IMR-90 (cell line): ENCODE results near the gene OSBPL3. TPM values are rescaled to one million over a fixed set of nuclear protein-coding genes. Genes with fewer than 3 reads are reported as not detected.

Source experiments
- ATAC-seq: fragments of 200-7000 bp; cut with Tn5 transposase; 2 replicates; pipeline ENCODE4 v1.9.1; 2020; ENCODE audit warnings: low read depth, mild to moderate bottlenecking, moderate library complexity
- BruUV-seq: library from RNA; stranded (reverse); fragments of 400-500 nt; replicated peaks from 2 replicates; lab custom pipeline; 2021; lab: Mats Ljungman, UMichigan
- CTCF ChIA-PET: fragments of 300-600 bp; formaldehyde crosslinking; extraction: SDS; loops from one replicate; lab custom pipeline; 2021; ENCODE audit warnings: antibody characterized with exemption; lab: Yijun Ruan, JAX
- POLR2A ChIA-PET: fragments of 300-600 bp; sonication (Branson Sonifier 250); formaldehyde crosslinking; loops from one replicate; lab custom pipeline; 2022; ENCODE audit warnings: antibody characterized with exemption; ENCODE audit not compliant: unreplicated experiment; lab: Charles Lee
- DNase-seq: peaks from one replicate; pipeline ENCODE4 v3.0.0; 2013
- H2AFZ ChIP-seq: replicated peaks from 2 replicates; pipeline ENCODE3; 2013; ENCODE audit warnings: low read length, mild to moderate bottlenecking; ENCODE audit not compliant: poor library complexity
- H2AK5ac ChIP-seq: 2 replicates; pipeline ENCODE4 v1.6.1; 2013; ENCODE audit warnings: low read depth, low read length, inconsistent platforms
- H2AK9ac ChIP-seq: replicated peaks from 2 replicates; pipeline ENCODE3; 2013; ENCODE audit warnings: mild to moderate bottlenecking, low read depth, low read length, moderate library complexity; ENCODE audit not compliant: poor library complexity
- H2BK120ac ChIP-seq: 2 replicates; pipeline ENCODE4 v1.6.1; 2013; ENCODE audit warnings: low read depth, low read length, inconsistent platforms
- H2BK15ac ChIP-seq: 3 replicates; pipeline ENCODE4 v1.6.1; 2013; ENCODE audit warnings: low read depth, low read length, inconsistent platforms
- H2BK20ac ChIP-seq: 2 replicates; pipeline ENCODE4 v1.6.1; 2013; ENCODE audit warnings: low read depth, mild to moderate bottlenecking, inconsistent platforms, low read length, moderate library complexity
- H2BK5ac ChIP-seq: 2 replicates; pipeline ENCODE4 v1.6.1; 2013; ENCODE audit warnings: mild to moderate bottlenecking, low read depth, low read length, inconsistent platforms; ENCODE audit not compliant: poor library complexity, severe bottlenecking
- H3K14ac ChIP-seq: replicated peaks from 2 replicates; pipeline ENCODE4 v1.6.1; 2013; ENCODE audit warnings: low read depth, low read length, inconsistent platforms
- H3K18ac ChIP-seq: 2 replicates; pipeline ENCODE4 v1.6.1; 2013; ENCODE audit warnings: low read depth, low read length, control low read depth
- H3K23ac ChIP-seq: 2 replicates; pipeline ENCODE4 v1.6.1; 2013; ENCODE audit warnings: low read depth, low read length, inconsistent platforms
- H3K27ac ChIP-seq: 2 replicates; pipeline ENCODE4 v1.5.1; 2013; ENCODE audit warnings: mild to moderate bottlenecking, control low read depth, low read length; ENCODE audit not compliant: insufficient read depth
- H3K27me3 ChIP-seq: 2 replicates; pipeline ENCODE4 v1.6.1; 2013; ENCODE audit warnings: low read length; ENCODE audit not compliant: control insufficient read depth, insufficient read depth
- H3K36me3 ChIP-seq: 2 replicates; pipeline ENCODE4 v1.6.1; 2013; ENCODE audit warnings: low read length, mixed read lengths; ENCODE audit not compliant: control insufficient read depth, insufficient read depth
- H3K4ac ChIP-seq: 2 replicates; pipeline ENCODE4 v1.6.1; 2013; ENCODE audit warnings: low read depth, low read length, inconsistent platforms
- H3K4me1 ChIP-seq: 2 replicates; pipeline ENCODE4 v1.6.1; 2013; ENCODE audit warnings: low read length, mixed read lengths; ENCODE audit not compliant: control insufficient read depth, insufficient read depth
- H3K4me2 ChIP-seq: 2 replicates; pipeline ENCODE4 v1.6.1; 2013; ENCODE audit warnings: low read depth, mild to moderate bottlenecking, control low read depth, low read length, moderate library complexity
- H3K4me3 ChIP-seq: 2 replicates; pipeline ENCODE4 v1.5.1; 2013; ENCODE audit warnings: low read depth, mild to moderate bottlenecking, control low read depth, low read length, moderate library complexity; ENCODE audit not compliant: insufficient read depth
- H3K56ac ChIP-seq: 2 replicates; pipeline ENCODE4 v1.6.1; 2013; ENCODE audit warnings: low read length, inconsistent platforms; ENCODE audit not compliant: insufficient read depth; ENCODE audit errors: extremely low read depth
- H3K79me1 ChIP-seq, 2 experiments: 2 replicates each; pipeline ENCODE4 v1.6.1; 2013; ENCODE audit warnings: low read length in 2 of 2, inconsistent platforms in 1 of 2, low read depth in 1 of 2
- H3K9ac ChIP-seq: 2 replicates; pipeline ENCODE4 v1.6.1; 2013; ENCODE audit warnings: low read depth, low read length, control low read depth
- H3K9me1 ChIP-seq: 2 replicates; pipeline ENCODE4 v1.6.1; 2013; ENCODE audit warnings: low read length, inconsistent platforms; ENCODE audit not compliant: insufficient read depth
- H3K9me3 ChIP-seq: 2 replicates; pipeline ENCODE4 v1.6.1; 2013; ENCODE audit warnings: low read length; ENCODE audit not compliant: control insufficient read depth, insufficient read depth
- H4K20me1 ChIP-seq: 2 replicates; pipeline ENCODE4 v1.6.1; 2013; ENCODE audit warnings: low read length, inconsistent platforms; ENCODE audit not compliant: insufficient read depth
- H4K5ac ChIP-seq: 2 replicates; pipeline ENCODE4 v1.6.1; 2013; ENCODE audit warnings: mild to moderate bottlenecking, low read depth, low read length, control low read depth
- H4K8ac ChIP-seq, 2 experiments: 2 replicates each; pipeline ENCODE4 v1.6.1; 2013; ENCODE audit warnings: low read depth in 2 of 2, low read length in 2 of 2, control low read depth in 1 of 2, inconsistent platforms in 1 of 2
- H4K91ac ChIP-seq: 2 replicates; pipeline ENCODE4 v1.6.1; 2013; ENCODE audit warnings: low read depth, low read length, inconsistent platforms; ENCODE audit not compliant: insufficient read depth
- CEBPB ChIP-seq: IDR thresholded peaks from 2 replicates; pipeline ENCODE4 v1.6.1; 2012; ENCODE audit warnings: low read depth, low read length, improper control_type of control experiment
- CHD1 ChIP-seq: IDR thresholded peaks from 2 replicates; pipeline ENCODE4 v1.6.1; 2012; ENCODE audit warnings: low read depth, low read length, improper control_type of control experiment
- FOS ChIP-seq: fragments of 150-350 bp; IDR thresholded peaks from 2 replicates; pipeline ENCODE4 v1.6.1; 2016; ENCODE audit warnings: low read depth, low read length
- NFE2L2 ChIP-seq: fragments of 150-350 bp; IDR thresholded peaks from 2 replicates; pipeline ENCODE4 v1.6.1; 2016; ENCODE audit warnings: low read depth, mild to moderate bottlenecking, low read length
- RCOR1 ChIP-seq: IDR thresholded peaks from 2 replicates; pipeline ENCODE4 v1.6.1; 2012; ENCODE audit warnings: mild to moderate bottlenecking, low read length, improper control_type of control experiment; ENCODE audit not compliant: insufficient replicate concordance
- SMC3 ChIP-seq: fragments of 150-350 bp; IDR thresholded peaks from 2 replicates; pipeline ENCODE4 v1.6.1; 2016; ENCODE audit warnings: low read depth, mild to moderate bottlenecking, antibody characterized with exemption, low read length, moderate library complexity
- USF2 ChIP-seq: fragments of 150-350 bp; IDR thresholded peaks from 2 replicates; pipeline ENCODE4 v1.6.1; 2017; ENCODE audit warnings: mild to moderate bottlenecking, antibody characterized with exemption, low read length, low read depth
- WGBS, 2 experiments: methylation state at CpG; one replicate each; pipeline versions ENCODE4 v1.1.5 to v1.1.7; 2013; ENCODE audit warnings: missing lambda C conversion rate in 2 of 2; ENCODE audit not compliant: insufficient read length in 1 of 2; ENCODE audit errors: extremely low coverage in 2 of 2; 5-methylcytosine and 5-hydroxymethylcytosine counted together
- dilution Hi-C: fragments of 300-500 bp; cut with HindIII; formaldehyde crosslinking; loops from one replicate; pipeline ENCODE4 v1.14.3; 2018; ENCODE audit warnings: low sequenced_read_pairs; ENCODE audit not compliant: unreplicated experiment
- in situ Hi-C: fragments of 300-500 bp; cut with MboI; formaldehyde crosslinking; loops from 3 replicates; pipeline ENCODE4 v1.14.3; 2019; ENCODE audit warnings: low sequenced_read_pairs, inconsistent platforms, mixed read lengths
- intact Hi-C: fragments of 100-400 bp; cut with micrococcal nuclease; formaldehyde crosslinking; loops from 2 replicates; pipeline ENCODE4 v1.10.0; 2022
- polyA plus RNA-seq, 3 experiments: library from polyadenylated mRNA; depleted of rRNA; stranded (reverse); fragments of >200 nt; gene quantifications; 2 replicates each; pipeline ENCODE4 v1.2.3, GENCODE V29; 2012; ENCODE audit warnings: low replicate concordance in 1 of 3
- total RNA-seq: library from RNA; depleted of rRNA; stranded (reverse); fragments of >200 nt; gene quantifications from 2 replicates; pipeline ENCODE4 v1.2.3, GENCODE V29; 2012

OSBPL3 gene
- total and polyA plus RNA-seq, 2 of the 4 experiments (the other 2 are of a cell fraction): 18.0 to 29.9 TPM

- peak overlapping the region; percentile 13; the same call in 1 of the 2 replicates for H3K27ac ChIP-seq
- CTCF ChIA-PET: no interaction called here
These were observed 225.0 kb downstream of the OSBPL3 start for GRCh38 chr7:24754906-24755506.

More at GRCh38 chr7:24754906-24755506, 225.0 kb downstream of the OSBPL3 start:
- H3K9ac ChIP-seq: no peak overlapping the region
- H2AFZ ChIP-seq: no peak overlapping the region
- DNase-seq (no peak), ATAC-seq (no peak)
- BruUV-seq: TSS peak; percentile 15
- peak overlapping the region; percentile 40 to 52; a peak in 3 of 4 replicates for H4K8ac ChIP-seq
- H3K14ac ChIP-seq: peak overlapping the region; percentile 36
- no peaks in the 10 kb centered on the region for H4K20me1 ChIP-seq
- intact Hi-C loops (loop anchor here (5.0 kb wide), 1 partner anchor 178 kb away; no protein-coding TSS in a partner anchor), dilution Hi-C loops (no loop called here), in situ Hi-C loops (no loop called here)
- peaks cover 24% of the 10 kb centered on the region for H3K4me1 ChIP-seq
- POLR2A ChIA-PET: no interaction called here
- H2AK9ac ChIP-seq: peak overlapping the region; percentile 14
- peak overlapping the region; percentile 74 for H2AK5ac ChIP-seq
- H3K36me3 ChIP-seq: no peaks in the 10 kb centered on the region; the same call in 1 of the 2 replicates
- peak overlapping the region; percentile 73 for H2BK120ac ChIP-seq
- TF ChIP-seq RCOR1 (no peak), CHD1 (no peak), FOS (no peak), SMC3 (no peak), USF2 (no peak), NFE2L2 (no peak), CEBPB (no peak)
- H3K4me3 ChIP-seq: no peak overlapping the region
- H3K9me1 ChIP-seq: peaks cover 19% of the 10 kb centered on the region
- H3K79me1 ChIP-seq: peaks cover 35 to 66% of the 10 kb centered on the region in 2 experiments
- peak overlapping the region; percentile 68; the same call in 1 of the 2 replicates for H2BK20ac ChIP-seq
- peak overlapping the region; percentile 54 for H3K23ac ChIP-seq
- H4K5ac ChIP-seq: peak overlapping the region; percentile 44
- H2BK5ac ChIP-seq: peak overlapping the region; percentile 82
- no peaks in the 10 kb centered on the region for H3K9me3 ChIP-seq
- H4K91ac ChIP-seq: peak overlapping the region; percentile 47
- no peaks in the 10 kb centered on the region for H3K27me3 ChIP-seq
- peak overlapping the region; percentile 71; the same call in 1 of the 2 replicates for H3K18ac ChIP-seq
- peak overlapping the region; percentile 92 for H3K4ac ChIP-seq
- 92% methylated on average over 3 of the region's 3 CpGs; no CpG with 5 or more reads in 1 of the 2 experiments for WGBS, 2 experiments
- peak overlapping the region; percentile 58; the same call in 1 of the 2 replicates for H3K4me2 ChIP-seq
- 0 out of 2 replicates have a peak overlapping the region, but pooled peaks have one; percentile 2 for H3K56ac ChIP-seq
- H2BK15ac ChIP-seq: peak overlapping the region; percentile 75; the same call in 2 of the 3 replicates
